GM18498 (cell line): ENCODE data around the gene DNAJB7.
"Not testable (repeated sequence)": the region's sequence is repeated elsewhere in the genome, so short reads cannot be mapped to it uniquely, and the experiment has no call there.

ENCODE experiments used
- ATAC-seq: cut with Tn5 transposase; IDR thresholded peaks from one replicate; pipeline ENCODE4 v1.9.1; 2021; ENCODE audit warnings: mild to moderate bottlenecking, moderate library complexity; ENCODE audit not compliant: unreplicated experiment

Gene DNAJB7

GRCh38 chr22:40862013-40862412 is at the start of gene DNAJB7:
Gene DNAJB7 (minus strand): TSS chr22:40862113. CDS start chr22:40861994, 119 bp downstream.
- ATAC-seq, result no peak

GRCh38 chr22:40908895-40909294 is 47.0 kb upstream of the DNAJB7 start:
- no peak for ATAC-seq

- no peak for ATAC-seq
Observed at GRCh38 chr22:40904101-40904500, 42.2 kb upstream of the DNAJB7 start.

- no peak for ATAC-seq
Observed at GRCh38 chr22:40898850-40899357, 37.0 kb upstream of the DNAJB7 start.

- no peak for ATAC-seq
Observed at GRCh38 chr22:40894417-40894816, 32.5 kb upstream of the DNAJB7 start.

- no peak for ATAC-seq
Observed at GRCh38 chr22:40890881-40891280, 29.0 kb upstream of the DNAJB7 start.

GRCh38 chr22:40889116-40889515 is 27.2 kb upstream of the DNAJB7 start:
- no peak for ATAC-seq

GRCh38 chr22:40878922-40879321 is 17.0 kb upstream of the DNAJB7 start:
- no peak for ATAC-seq

GRCh38 chr22:40877488-40877887 is 15.6 kb upstream of the DNAJB7 start:
- ATAC-seq, result no peak

GRCh38 chr22:40876907-40877306 is 15.0 kb upstream of the DNAJB7 start:
- no peak for ATAC-seq

GRCh38 chr22:40875111-40875510 is 13.2 kb upstream of the DNAJB7 start:
- ATAC-seq, result no peak

- ATAC-seq, result no peak
Observed at GRCh38 chr22:40874016-40874415, 12.1 kb upstream of the DNAJB7 start.

- ATAC-seq, result not testable (repeated sequence)
Observed at GRCh38 chr22:40868379-40868778, 6.5 kb upstream of the DNAJB7 start.

- no peak for ATAC-seq
Observed at GRCh38 chr22:40867109-40867508, 5.2 kb upstream of the DNAJB7 start.

GRCh38 chr22:40862537-40862936 is 624 bp upstream of the DNAJB7 start:
- ATAC-seq, result no peak

- ATAC-seq, result no peak
Observed at GRCh38 chr22:40857309-40857855, 4.5 kb downstream of the DNAJB7 start.

GRCh38 chr22:40856513-40857308 is 5.2 kb downstream of the DNAJB7 start, which contains the start of the genes ST13 and XPNPEP3:
Gene ST13 (minus strand): TSS chr22:40856639. CDS start chr22:40856540, 99 bp downstream.
Gene XPNPEP3 (plus strand): TSS chr22:40857148. CDS start chr22:40857182, 34 bp downstream.
- peak; percentile 92 for ATAC-seq

- peak; percentile 30 for ATAC-seq
Observed at GRCh38 chr22:40855979-40856512, 5.9 kb downstream of the DNAJB7 start.

- no peak for ATAC-seq
Observed at GRCh38 chr22:40855071-40855978, 6.6 kb downstream of the DNAJB7 start.

- ATAC-seq, result no peak
Observed at GRCh38 chr22:40853961-40854360, 8.0 kb downstream of the DNAJB7 start.

- ATAC-seq, result no peak
Observed at GRCh38 chr22:40853333-40853732, 8.6 kb downstream of the DNAJB7 start.
